Hepatocyte (in vitro differentiated cells): Measurements from ENCODE around the gene DUSP23. TPM values are rescaled to one million over a fixed set of nuclear protein-coding genes. Genes with fewer than 3 reads are reported as not detected.

ENCODE experiments used
- DNase-seq: peaks from one replicate; pipeline ENCODE4 v3.0.0-alpha.2; 2016; ENCODE audit warnings: low spot score
- H2AFZ ChIP-seq: fragments of 200-600 bp; sonication (generic); 2 replicates; pipeline ENCODE4 v1.6.0; 2016; ENCODE audit warnings: antibody characterized with exemption, mild to moderate bottlenecking
- H3K27ac ChIP-seq: fragments of 200-600 bp; sonication (generic); 2 replicates; pipeline ENCODE4 v1.5.1; 2016; ENCODE audit warnings: mild to moderate bottlenecking
- H3K27me3 ChIP-seq: fragments of 200-600 bp; sonication (generic); 2 replicates; pipeline ENCODE4 v1.6.1; 2016
- H3K36me3 ChIP-seq: fragments of 200-600 bp; sonication (generic); replicated peaks from 2 replicates; pipeline ENCODE4 v1.5.1; 2016; ENCODE audit warnings: low read depth; ENCODE audit not compliant: insufficient read depth
- H3K4me1 ChIP-seq: fragments of 200-600 bp; sonication (generic); 2 replicates; pipeline ENCODE4 v1.5.1; 2016; ENCODE audit warnings: mild to moderate bottlenecking, moderate library complexity; ENCODE audit not compliant: insufficient read depth
- H3K4me2 ChIP-seq: fragments of 200-600 bp; sonication (generic); 2 replicates; pipeline ENCODE4 v1.6.0; 2016
- H3K4me3 ChIP-seq: fragments of 200-600 bp; sonication (generic); 2 replicates; pipeline ENCODE4 v1.5.1; 2016; ENCODE audit warnings: mild to moderate bottlenecking
- H3K79me2 ChIP-seq: fragments of 200-600 bp; sonication (generic); 2 replicates; pipeline ENCODE4 v1.6.0; 2017; ENCODE audit warnings: mild to moderate bottlenecking
- H3K9me2 ChIP-seq: fragments of 200-600 bp; sonication (generic); replicated peaks from 2 replicates; pipeline ENCODE4 v1.6.0; 2017; ENCODE audit warnings: mild to moderate bottlenecking; ENCODE audit not compliant: insufficient read depth
- H3K9me3 ChIP-seq: fragments of 200-600 bp; sonication (generic); 2 replicates; pipeline ENCODE4 v1.5.1; 2016; ENCODE audit warnings: low read depth, mild to moderate bottlenecking
- H4K20me1 ChIP-seq: fragments of 200-600 bp; sonication (generic); 2 replicates; pipeline ENCODE4 v1.6.0; 2016; ENCODE audit warnings: mild to moderate bottlenecking; ENCODE audit not compliant: insufficient read depth, poor library complexity, severe bottlenecking
- CTCF ChIP-seq: fragments of 200-600 bp; sonication (generic); IDR thresholded peaks from 2 replicates; pipeline ENCODE4 v1.5.1; 2016; ENCODE audit warnings: antibody characterized with exemption, mild to moderate bottlenecking; ENCODE audit not compliant: poor library complexity
- EZH2 ChIP-seq: fragments of 200-600 bp; sonication (generic); IDR thresholded peaks from 2 replicates; pipeline ENCODE4 v1.6.1; 2016; ENCODE audit warnings: antibody characterized with exemption, mild to moderate bottlenecking, borderline replicate concordance
- EZH2phosphoT487 ChIP-seq: fragments of 200-600 bp; sonication (generic); IDR thresholded peaks from one replicate; pipeline ENCODE4 v1.6.1; 2018; ENCODE audit warnings: antibody characterized with exemption, mild to moderate bottlenecking, low read depth, moderate library complexity; ENCODE audit not compliant: unreplicated experiment, severe bottlenecking
- WGBS: methylation state at CpG from one replicate; pipeline ENCODE4 v1.1.6; 2016; ENCODE audit warnings: low lambda C conversion rate; ENCODE audit errors: missing lambda C conversion rate; 5-methylcytosine and 5-hydroxymethylcytosine counted together
- polyA plus RNA-seq: library from polyadenylated mRNA; unstranded; fragments of >200 nt; fragmentation: Nextera tagmentation; extraction: Ambion mirVana; gene quantifications from 2 replicates; pipeline ENCODE4 v1.2.1, GENCODE V29; 2016
- total RNA-seq: library from RNA; depleted of rRNA; stranded (reverse); fragments of >200 nt; gene quantifications from 2 replicates; pipeline ENCODE4 v1.2.3, GENCODE V29; 2014

The DUSP23 gene
- total and polyA plus RNA-seq, 2 experiments from 2014 or later: 17.2 to 44.6 TPM

GRCh38 chr1:159800177-159800930 lies 19.6 kb downstream of the DUSP23 start:
- H3K4me1 ChIP-seq: no peaks in the 10 kb centered on the region
- no peaks in the 10 kb centered on the region for H3K79me2 ChIP-seq
- H4K20me1 ChIP-seq: no peaks in the 10 kb centered on the region
- H3K9me3 ChIP-seq: no peaks in the 10 kb centered on the region
- H3K4me2 ChIP-seq: no peak overlapping the region
- H3K9me2 ChIP-seq: no peaks in the 10 kb centered on the region
- no peak for TF ChIP-seq CTCF
- no peak for TF ChIP-seq EZH2
- H2AFZ ChIP-seq: no peak overlapping the region
- DNase-seq: no peak
- peaks cover 22% of the 10 kb centered on the region for H3K27me3 ChIP-seq
- no peak overlapping the region for H3K4me3 ChIP-seq
- 83% methylated on average over 8 of the region's 8 CpGs for WGBS
- H3K27ac ChIP-seq: no peak overlapping the region
- H3K36me3 ChIP-seq: no peaks in the 10 kb centered on the region

- Histone ChIP-seq H2AFZ (no peak within 1 kb of the TSS), H3K79me2 (no peaks in the 10 kb centered on the region), H3K4me3 (no peak within 1 kb of the TSS), H4K20me1 (no peaks in the 10 kb centered on the region), H3K4me1 (no peaks in the 10 kb centered on the region), H3K9me3 (no peaks in the 10 kb centered on the region), H3K36me3 (no peaks in the 10 kb centered on the region), H3K4me2 (no peak within 1 kb of the TSS), H3K27ac (no peak within 1 kb of the TSS), H3K27me3 (peaks cover 9% of the 10 kb centered on the region), H3K9me2 (no peaks in the 10 kb centered on the region)
- WGBS: 86% methylated on average over 8 of the region's 8 CpGs
- no peak for DNase-seq
- TF ChIP-seq EZH2: no peak
- TF ChIP-seq CTCF: no peak
- TF ChIP-seq EZH2phosphoT487: no peak
Measured at GRCh38 chr1:159802111-159802510, 21.3 kb downstream of the DUSP23 start, which contains the start of gene FCRL6. Gene FCRL6 (plus strand): TSS chr1:159802360. CDS start chr1:159802425, 65 bp downstream.

GRCh38 chr1:159803956-159804689 lies 23.4 kb downstream of the DUSP23 start:
- no peak overlapping the region for H3K4me3 ChIP-seq
- no peaks in the 10 kb centered on the region for H3K36me3 ChIP-seq
- H3K27ac ChIP-seq: no peak overlapping the region
- H3K4me1 ChIP-seq: no peaks in the 10 kb centered on the region
- peaks cover 3% of the 10 kb centered on the region for H3K27me3 ChIP-seq
- TF ChIP-seq EZH2 (no peak), CTCF (no peak), EZH2phosphoT487 (no peak)
- no peaks in the 10 kb centered on the region for H3K9me3 ChIP-seq
- no peaks in the 10 kb centered on the region for H3K79me2 ChIP-seq
- 76% methylated on average over 7 of the region's 7 CpGs for whole genome bisulfite sequencing
- no peaks in the 10 kb centered on the region for H3K9me2 ChIP-seq
- DNase-seq: no peak
- no peak overlapping the region for H3K4me2 ChIP-seq
- H4K20me1 ChIP-seq: no peaks in the 10 kb centered on the region
- no peak overlapping the region for H2AFZ ChIP-seq
